SK-N-SH (cell line): Measurements from ENCODE around the gene CD180. TPM values are rescaled to one million over a fixed set of nuclear protein-coding genes. Genes with fewer than 3 reads are reported as not detected.
A peak's percentile ranks its signal among the peaks of the same experiment; 100 is the strongest.

Experiments used
- CTCF ChIA-PET: fragments of 300-600, 350-600 bp; formaldehyde crosslinking; extraction: SDS; loops from one replicate; lab custom pipeline; 2021; lab: Yijun Ruan, JAX
- POLR2A ChIA-PET: fragments of 350-600 bp; sonication (Branson Sonifier 250); formaldehyde crosslinking; extraction: SDS; loops from one replicate; lab custom pipeline; 2020; ENCODE audit warnings: antibody characterized with exemption, inconsistent platforms; lab: Yijun Ruan, JAX
- DNase-seq: peaks from one replicate; pipeline ENCODE4 v3.0.0; 2012
- H2AFZ ChIP-seq: fragments of 200-600 bp; sonication (generic); 2 replicates; pipeline ENCODE4 v1.8.1; 2016; ENCODE audit warnings: antibody characterized with exemption, mild to moderate bottlenecking, low read depth
- H3F3A ChIP-seq: fragments of 200-600 bp; sonication (generic); replicated peaks from 2 replicates; pipeline ENCODE3; 2016; ENCODE audit warnings: antibody characterized with exemption, mild to moderate bottlenecking; ENCODE audit not compliant: insufficient read depth
- H3K27ac ChIP-seq, 2 experiments: fragments of 200-500 bp in 1 of 2; fragments of 200-600 bp in 1 of 2; sonication (Bioruptor generic) in 1 of 2; sonication (generic), shearing (Covaris generic) in 1 of 2; 2 replicates each; pipeline versions ENCODE4 v1.5.1 to v1.6.1; 2014 to 2016; ENCODE audit warnings: low read depth in 2 of 2, inconsistent platforms in 1 of 2, low read length in 1 of 2, mild to moderate bottlenecking in 1 of 2, mixed read lengths in 1 of 2
- H3K27me3 ChIP-seq: fragments of 200-600 bp; sonication (generic), shearing (Covaris generic); 2 replicates; pipeline ENCODE4 v1.6.1; 2016; ENCODE audit warnings: mixed run types; ENCODE audit not compliant: insufficient read depth
- H3K36me3 ChIP-seq, 2 experiments: fragments of 200-500 bp in 1 of 2; fragments of 200-600 bp in 1 of 2; sonication (Bioruptor generic) in 1 of 2; sonication (generic) in 1 of 2; replicated peaks in 1 of 2; 2 replicates each; pipeline versions ENCODE3 to v1.5.1; 2014 to 2016; ENCODE audit warnings: low read length in 1 of 2, mild to moderate bottlenecking in 1 of 2; ENCODE audit not compliant: insufficient read depth in 2 of 2, control insufficient read depth in 1 of 2
- H3K4me1 ChIP-seq, 2 experiments: fragments of 200-500 bp in 1 of 2; fragments of 200-600 bp in 1 of 2; sonication (Bioruptor generic) in 1 of 2; sonication (generic), shearing (Covaris generic) in 1 of 2; 2 replicates each; pipeline versions ENCODE4 v1.5.1 to v1.6.1; 2014 to 2016; ENCODE audit warnings: low read depth in 1 of 2, low read length in 1 of 2, mixed run types in 1 of 2; ENCODE audit not compliant: insufficient read depth in 2 of 2, control insufficient read depth in 1 of 2
- H3K4me2 ChIP-seq: fragments of 200-600 bp; sonication (generic), shearing (Covaris generic); 2 replicates; pipeline ENCODE4 v1.6.1; 2017; ENCODE audit warnings: mixed run types
- H3K4me3 ChIP-seq, 2 experiments: fragments of 200-500 bp in 1 of 2; fragments of 200-600 bp in 1 of 2; sonication (Bioruptor generic) in 1 of 2; sonication (generic), shearing (Covaris generic) in 1 of 2; 2 replicates each; pipeline versions ENCODE4 v1.5.1 to v1.8.1; 2014 to 2016; ENCODE audit warnings: low read depth in 2 of 2, inconsistent platforms in 1 of 2, low read length in 1 of 2, mild to moderate bottlenecking in 1 of 2, mixed read lengths in 1 of 2, moderate library complexity in 1 of 2
- H3K79me2 ChIP-seq: fragments of 200-600 bp; sonication (generic); 2 replicates; pipeline ENCODE4 v1.8.1; 2017; ENCODE audit warnings: mild to moderate bottlenecking; ENCODE audit not compliant: insufficient read depth
- H3K9ac ChIP-seq: fragments of 200-600 bp; sonication (generic); 2 replicates; pipeline ENCODE4 v1.6.1; 2017; ENCODE audit warnings: mixed run types
- H3K9me2 ChIP-seq: fragments of 200-600 bp; sonication (generic); 2 replicates; pipeline ENCODE4 v1.6.1; 2017; ENCODE audit warnings: mixed run types
- H3K9me3 ChIP-seq: fragments of 200-600 bp; sonication (generic); 2 replicates; pipeline ENCODE4 v1.6.1; 2017; ENCODE audit warnings: mixed run types, mild to moderate bottlenecking, moderate library complexity
- H4K20me1 ChIP-seq: fragments of 200-600 bp; sonication (generic); 2 replicates; pipeline ENCODE4 v1.6.1; 2017; ENCODE audit warnings: mild to moderate bottlenecking, mixed run types; ENCODE audit not compliant: insufficient read depth
- CHD2 ChIP-seq: fragments of 150-350 bp; IDR thresholded peaks from 2 replicates; pipeline ENCODE4 v1.6.1; 2018; ENCODE audit warnings: low read length; ENCODE audit not compliant: partially characterized antibody
- ELF1 ChIP-seq: IDR thresholded peaks from 2 replicates; pipeline ENCODE4 v1.4.0; 2012
- EZH2phosphoT487 ChIP-seq: fragments of 200-600 bp; sonication (generic); IDR thresholded peaks from 2 replicates; pipeline ENCODE4 v1.6.1; 2017; ENCODE audit warnings: low read depth, mixed run types, mild to moderate bottlenecking, antibody characterized with exemption, moderate library complexity, borderline replicate concordance
- FOSL2 ChIP-seq: IDR thresholded peaks from 2 replicates; pipeline ENCODE4 v1.4.0; 2012; ENCODE audit warnings: low read depth, mild to moderate bottlenecking, moderate library complexity, borderline replicate concordance
- FOXM1 ChIP-seq: IDR thresholded peaks from 2 replicates; pipeline ENCODE4 v1.4.0; 2012; ENCODE audit warnings: low read depth, mild to moderate bottlenecking
- GATA2 ChIP-seq: sonication (generic); formaldehyde crosslinking; IDR thresholded peaks from 2 replicates; pipeline ENCODE4 v1.5.0; 2020; ENCODE audit warnings: mild to moderate bottlenecking, missing genetic modification reagents
- JUND ChIP-seq: IDR thresholded peaks from 2 replicates; pipeline ENCODE4 v1.4.0; 2012
- MEF2A ChIP-seq: IDR thresholded peaks from 2 replicates; pipeline ENCODE4 v1.4.0; 2012; ENCODE audit warnings: low read depth, borderline replicate concordance
- MXI1 ChIP-seq: IDR thresholded peaks from 2 replicates; pipeline ENCODE4 v1.6.1; 2012; ENCODE audit warnings: mild to moderate bottlenecking, low read depth, low read length, improper control_type of control experiment
- NFIC ChIP-seq: IDR thresholded peaks from 2 replicates; pipeline ENCODE4 v1.4.0; 2012; ENCODE audit warnings: borderline replicate concordance
- NRF1 ChIP-seq: IDR thresholded peaks from 2 replicates; pipeline ENCODE4 v1.6.1; 2012; ENCODE audit warnings: low read depth, mild to moderate bottlenecking, low read length
- RAD21 ChIP-seq: IDR thresholded peaks from 2 replicates; pipeline ENCODE4 v1.6.1; 2012; ENCODE audit warnings: mild to moderate bottlenecking, low read length
- RCOR1 ChIP-seq: fragments of 150-350 bp; IDR thresholded peaks from 2 replicates; pipeline ENCODE4 v1.6.1; 2017; ENCODE audit warnings: antibody characterized with exemption, low read length
- SIN3A ChIP-seq: IDR thresholded peaks from 2 replicates; pipeline ENCODE4 v1.6.1; 2012; ENCODE audit warnings: low read depth, mild to moderate bottlenecking, low read length, moderate library complexity, borderline replicate concordance
- SMC3 ChIP-seq: IDR thresholded peaks from 2 replicates; pipeline ENCODE4 v1.6.1; 2012; ENCODE audit warnings: low read depth, low read length, improper control_type of control experiment
- TCF12 ChIP-seq: IDR thresholded peaks from 2 replicates; pipeline ENCODE4 v1.4.0; 2012
- TEAD4 ChIP-seq: IDR thresholded peaks from 2 replicates; pipeline ENCODE4 v1.4.0; 2012; ENCODE audit warnings: mild to moderate bottlenecking, borderline replicate concordance; ENCODE audit not compliant: insufficient read depth
- YY1 ChIP-seq: IDR thresholded peaks from 2 replicates; pipeline ENCODE4 v1.4.0; 2012; ENCODE audit warnings: low read depth, mild to moderate bottlenecking
- WGBS: methylation state at CpG from one replicate; pipeline ENCODE4 v1.1.6; 2017; ENCODE audit warnings: low lambda C conversion rate; 5-methylcytosine and 5-hydroxymethylcytosine counted together
- polyA plus RNA-seq, 3 experiments: library from polyadenylated mRNA; depleted of rRNA; stranded (reverse); fragments of >200 nt; gene quantifications; 2 replicates each; pipeline ENCODE4 v1.2.3, GENCODE V29; 2012
- TF ChIP-seq, protein P1 (sequence below): IDR thresholded peaks from 2 replicates; pipeline ENCODE4 v1.4.0; 2012; ENCODE audit warnings: low read depth, borderline replicate concordance
- TF ChIP-seq, protein P2 (sequence below): IDR thresholded peaks from 2 replicates; pipeline ENCODE4 v1.6.1; 2012; ENCODE audit warnings: mild to moderate bottlenecking, low read depth, low read length, moderate library complexity
- TF ChIP-seq, protein P3 (sequence below): IDR thresholded peaks from 2 replicates; pipeline ENCODE4; 2012
- TF ChIP-seq, protein P4 (sequence below): IDR thresholded peaks from 2 replicates; pipeline ENCODE4 v1.4.0; 2012; ENCODE audit warnings: low read depth, borderline replicate concordance
- TF ChIP-seq, protein P5 (sequence below): IDR thresholded peaks from 2 replicates; pipeline ENCODE4 v1.4.0; 2012; ENCODE audit warnings: low read depth
- TF ChIP-seq, protein P6 (sequence below): fragments of 150-350 bp; IDR thresholded peaks from 2 replicates; pipeline ENCODE4 v1.6.1; 2017; ENCODE audit warnings: antibody characterized with exemption, low read length, low read depth, borderline replicate concordance
- TF ChIP-seq, protein P7 (sequence below): fragments of 150-350 bp; IDR thresholded peaks from 2 replicates; pipeline ENCODE4 v1.6.1; 2016; ENCODE audit warnings: mild to moderate bottlenecking, low read depth, low read length

CD180 gene
- polyA plus RNA-seq, 1 of the 3 experiments (the other 2 are of a cell fraction) = 0.02 TPM

DNA sequence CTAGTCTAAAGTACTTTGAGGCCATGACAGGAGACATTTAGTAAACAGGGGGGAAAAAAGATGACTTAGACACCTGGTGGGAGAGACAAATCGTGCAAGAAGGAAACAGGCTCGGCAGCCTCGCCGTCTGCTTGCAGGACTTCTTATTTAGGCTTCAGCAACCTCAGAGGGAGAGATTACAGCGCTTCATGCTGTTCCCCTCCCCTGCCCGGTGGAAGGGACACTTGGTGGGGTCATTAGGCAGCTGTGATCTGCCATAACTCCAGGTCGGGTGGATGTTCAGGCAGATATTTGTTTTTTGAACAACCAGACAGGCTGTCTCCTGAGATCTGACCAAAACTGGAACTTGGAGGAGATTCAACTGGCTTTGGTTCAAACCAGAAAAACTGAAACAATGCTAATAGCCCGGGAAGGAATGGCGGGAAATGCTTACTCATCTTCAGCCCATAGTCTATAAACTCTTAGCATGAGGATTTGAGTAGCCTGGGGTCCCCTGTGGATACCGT lies 38.1 kb upstream of the CD180 start:
- ChIA-PET CTCF (interaction anchor here (3.8 kb wide), 1 partner anchor 12 kb away, joined by 17 read pairs; no protein-coding TSS in a partner anchor), POLR2A (no interaction called here)
- H3F3A ChIP-seq = peaks cover 7% of the 10 kb centered on the region
- no peaks in the 10 kb centered on the region for H3K27me3 ChIP-seq
- peak overlapping the region; percentile 42; the same call in 1 of the 2 replicates for H2AFZ ChIP-seq
- H3K79me2 ChIP-seq = no peaks in the 10 kb centered on the region
- 52% methylated on average over 10 of the region's 10 CpGs for WGBS
- H4K20me1 ChIP-seq = no peaks in the 10 kb centered on the region
- peaks cover 3 to 23% of the 10 kb centered on the region in 2 experiments; a peak in 2 of 4 replicates for H3K4me1 ChIP-seq
- no peak overlapping the region for H3K9ac ChIP-seq
- no peaks in the 10 kb centered on the region for H3K9me2 ChIP-seq
- no peak overlapping the region for H3K4me3 ChIP-seq
- H3K36me3 ChIP-seq = no peaks in the 10 kb centered on the region
- peak overlapping the region; percentile 49; the same call in 1 of the 2 replicates for H3K4me2 ChIP-seq
- DNase-seq = no peak
- peak overlapping the region; percentile 44 to 48 for H3K27ac ChIP-seq
- no peaks in the 10 kb centered on the region for H3K9me3 ChIP-seq
- TF ChIP-seq TCF12 (peak; percentile 79), EZH2phosphoT487 (no peak), ELF1 (no peak), CHD2 (no peak), TEAD4 (peak; percentile 38; the same call in 1 of the 2 replicates), JUND (peak; percentile 71), MXI1 (no peak), GATA2 (CRISPR knock-in tag) (no peak), SMC3 (no peak), FOXM1 (peak; percentile 62; the same call in 1 of the 2 replicates), RCOR1 (no peak), MEF2A (no peak), FOSL2 (peak; percentile 60; the same call in 1 of the 2 replicates), NRF1 (no peak), NFIC (peak; percentile 97), YY1 (no peak), SIN3A (no peak), RAD21 (no peak)
- TF ChIP-seq, protein P1, sequence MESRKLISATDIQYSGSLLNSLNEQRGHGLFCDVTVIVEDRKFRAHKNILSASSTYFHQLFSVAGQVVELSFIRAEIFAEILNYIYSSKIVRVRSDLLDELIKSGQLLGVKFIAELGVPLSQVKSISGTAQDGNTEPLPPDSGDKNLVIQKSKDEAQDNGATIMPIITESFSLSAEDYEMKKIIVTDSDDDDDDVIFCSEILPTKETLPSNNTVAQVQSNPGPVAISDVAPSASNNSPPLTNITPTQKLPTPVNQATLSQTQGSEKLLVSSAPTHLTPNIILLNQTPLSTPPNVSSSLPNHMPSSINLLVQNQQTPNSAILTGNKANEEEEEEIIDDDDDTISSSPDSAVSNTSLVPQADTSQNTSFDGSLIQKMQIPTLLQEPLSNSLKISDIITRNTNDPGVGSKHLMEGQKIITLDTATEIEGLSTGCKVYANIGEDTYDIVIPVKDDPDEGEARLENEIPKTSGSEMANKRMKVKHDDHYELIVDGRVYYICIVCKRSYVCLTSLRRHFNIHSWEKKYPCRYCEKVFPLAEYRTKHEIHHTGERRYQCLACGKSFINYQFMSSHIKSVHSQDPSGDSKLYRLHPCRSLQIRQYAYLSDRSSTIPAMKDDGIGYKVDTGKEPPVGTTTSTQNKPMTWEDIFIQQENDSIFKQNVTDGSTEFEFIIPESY = no peak
- TF ChIP-seq, protein P2, sequence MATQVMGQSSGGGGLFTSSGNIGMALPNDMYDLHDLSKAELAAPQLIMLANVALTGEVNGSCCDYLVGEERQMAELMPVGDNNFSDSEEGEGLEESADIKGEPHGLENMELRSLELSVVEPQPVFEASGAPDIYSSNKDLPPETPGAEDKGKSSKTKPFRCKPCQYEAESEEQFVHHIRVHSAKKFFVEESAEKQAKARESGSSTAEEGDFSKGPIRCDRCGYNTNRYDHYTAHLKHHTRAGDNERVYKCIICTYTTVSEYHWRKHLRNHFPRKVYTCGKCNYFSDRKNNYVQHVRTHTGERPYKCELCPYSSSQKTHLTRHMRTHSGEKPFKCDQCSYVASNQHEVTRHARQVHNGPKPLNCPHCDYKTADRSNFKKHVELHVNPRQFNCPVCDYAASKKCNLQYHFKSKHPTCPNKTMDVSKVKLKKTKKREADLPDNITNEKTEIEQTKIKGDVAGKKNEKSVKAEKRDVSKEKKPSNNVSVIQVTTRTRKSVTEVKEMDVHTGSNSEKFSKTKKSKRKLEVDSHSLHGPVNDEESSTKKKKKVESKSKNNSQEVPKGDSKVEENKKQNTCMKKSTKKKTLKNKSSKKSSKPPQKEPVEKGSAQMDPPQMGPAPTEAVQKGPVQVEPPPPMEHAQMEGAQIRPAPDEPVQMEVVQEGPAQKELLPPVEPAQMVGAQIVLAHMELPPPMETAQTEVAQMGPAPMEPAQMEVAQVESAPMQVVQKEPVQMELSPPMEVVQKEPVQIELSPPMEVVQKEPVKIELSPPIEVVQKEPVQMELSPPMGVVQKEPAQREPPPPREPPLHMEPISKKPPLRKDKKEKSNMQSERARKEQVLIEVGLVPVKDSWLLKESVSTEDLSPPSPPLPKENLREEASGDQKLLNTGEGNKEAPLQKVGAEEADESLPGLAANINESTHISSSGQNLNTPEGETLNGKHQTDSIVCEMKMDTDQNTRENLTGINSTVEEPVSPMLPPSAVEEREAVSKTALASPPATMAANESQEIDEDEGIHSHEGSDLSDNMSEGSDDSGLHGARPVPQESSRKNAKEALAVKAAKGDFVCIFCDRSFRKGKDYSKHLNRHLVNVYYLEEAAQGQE = no peak
- TF ChIP-seq, protein P3, sequence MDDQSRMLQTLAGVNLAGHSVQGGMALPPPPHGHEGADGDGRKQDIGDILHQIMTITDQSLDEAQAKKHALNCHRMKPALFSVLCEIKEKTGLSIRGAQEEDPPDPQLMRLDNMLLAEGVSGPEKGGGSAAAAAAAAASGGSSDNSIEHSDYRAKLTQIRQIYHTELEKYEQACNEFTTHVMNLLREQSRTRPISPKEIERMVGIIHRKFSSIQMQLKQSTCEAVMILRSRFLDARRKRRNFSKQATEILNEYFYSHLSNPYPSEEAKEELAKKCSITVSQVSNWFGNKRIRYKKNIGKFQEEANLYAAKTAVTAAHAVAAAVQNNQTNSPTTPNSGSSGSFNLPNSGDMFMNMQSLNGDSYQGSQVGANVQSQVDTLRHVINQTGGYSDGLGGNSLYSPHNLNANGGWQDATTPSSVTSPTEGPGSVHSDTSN = peak; percentile 56
- TF ChIP-seq, protein P4, sequence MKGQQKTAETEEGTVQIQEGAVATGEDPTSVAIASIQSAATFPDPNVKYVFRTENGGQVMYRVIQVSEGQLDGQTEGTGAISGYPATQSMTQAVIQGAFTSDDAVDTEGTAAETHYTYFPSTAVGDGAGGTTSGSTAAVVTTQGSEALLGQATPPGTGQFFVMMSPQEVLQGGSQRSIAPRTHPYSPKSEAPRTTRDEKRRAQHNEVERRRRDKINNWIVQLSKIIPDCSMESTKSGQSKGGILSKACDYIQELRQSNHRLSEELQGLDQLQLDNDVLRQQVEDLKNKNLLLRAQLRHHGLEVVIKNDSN = no peak
- TF ChIP-seq, protein P5, sequence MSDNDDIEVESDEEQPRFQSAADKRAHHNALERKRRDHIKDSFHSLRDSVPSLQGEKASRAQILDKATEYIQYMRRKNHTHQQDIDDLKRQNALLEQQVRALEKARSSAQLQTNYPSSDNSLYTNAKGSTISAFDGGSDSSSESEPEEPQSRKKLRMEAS = peak; percentile 68; the same call in 1 of the 2 replicates
- TF ChIP-seq, protein P6, sequence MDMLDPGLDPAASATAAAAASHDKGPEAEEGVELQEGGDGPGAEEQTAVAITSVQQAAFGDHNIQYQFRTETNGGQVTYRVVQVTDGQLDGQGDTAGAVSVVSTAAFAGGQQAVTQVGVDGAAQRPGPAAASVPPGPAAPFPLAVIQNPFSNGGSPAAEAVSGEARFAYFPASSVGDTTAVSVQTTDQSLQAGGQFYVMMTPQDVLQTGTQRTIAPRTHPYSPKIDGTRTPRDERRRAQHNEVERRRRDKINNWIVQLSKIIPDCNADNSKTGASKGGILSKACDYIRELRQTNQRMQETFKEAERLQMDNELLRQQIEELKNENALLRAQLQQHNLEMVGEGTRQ = no peak
- TF ChIP-seq, protein P7, sequence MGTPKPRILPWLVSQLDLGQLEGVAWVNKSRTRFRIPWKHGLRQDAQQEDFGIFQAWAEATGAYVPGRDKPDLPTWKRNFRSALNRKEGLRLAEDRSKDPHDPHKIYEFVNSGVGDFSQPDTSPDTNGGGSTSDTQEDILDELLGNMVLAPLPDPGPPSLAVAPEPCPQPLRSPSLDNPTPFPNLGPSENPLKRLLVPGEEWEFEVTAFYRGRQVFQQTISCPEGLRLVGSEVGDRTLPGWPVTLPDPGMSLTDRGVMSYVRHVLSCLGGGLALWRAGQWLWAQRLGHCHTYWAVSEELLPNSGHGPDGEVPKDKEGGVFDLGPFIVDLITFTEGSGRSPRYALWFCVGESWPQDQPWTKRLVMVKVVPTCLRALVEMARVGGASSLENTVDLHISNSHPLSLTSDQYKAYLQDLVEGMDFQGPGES = no peak
